Measurements from ENCODE around the gene ARHGAP26. TPM values are rescaled to one million over a fixed set of nuclear protein-coding genes. Genes with fewer than 3 reads are reported as not detected.

The ARHGAP26 gene
- total RNA-seq, 1 donor from 2014 or later, result 8.6 TPM

DNA sequence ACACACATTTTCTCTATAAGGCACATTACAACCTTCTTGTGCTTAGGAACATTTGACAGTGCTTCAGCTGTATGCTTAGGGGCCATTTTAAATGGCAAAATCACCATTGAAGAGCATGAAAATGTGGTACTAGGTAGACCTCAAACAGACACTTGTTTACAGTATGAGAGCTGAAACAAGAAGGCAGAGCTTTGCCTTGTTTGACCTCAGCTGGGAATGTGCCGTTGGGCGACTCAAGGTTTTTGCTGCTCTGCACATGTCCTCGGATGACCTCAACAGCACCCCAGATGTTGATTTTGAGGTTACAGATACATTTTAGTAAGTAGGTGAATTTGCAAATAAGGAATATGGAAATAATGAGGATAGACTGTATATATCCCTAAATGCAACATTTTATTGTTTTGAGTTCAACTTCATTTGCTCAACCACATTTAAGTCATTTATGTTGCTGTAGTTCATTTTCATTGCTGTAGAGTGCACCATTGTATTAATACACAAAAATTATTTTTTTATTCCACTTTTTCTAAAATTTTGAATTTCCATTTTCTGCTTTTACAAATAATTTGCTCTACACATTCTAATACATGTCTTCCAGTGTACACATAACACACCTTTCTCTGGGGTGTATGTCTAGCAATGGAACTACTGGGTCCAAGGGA lies 426.6 kb downstream of the ARHGAP26 start:
- TF ChIP-seq, protein P1, sequence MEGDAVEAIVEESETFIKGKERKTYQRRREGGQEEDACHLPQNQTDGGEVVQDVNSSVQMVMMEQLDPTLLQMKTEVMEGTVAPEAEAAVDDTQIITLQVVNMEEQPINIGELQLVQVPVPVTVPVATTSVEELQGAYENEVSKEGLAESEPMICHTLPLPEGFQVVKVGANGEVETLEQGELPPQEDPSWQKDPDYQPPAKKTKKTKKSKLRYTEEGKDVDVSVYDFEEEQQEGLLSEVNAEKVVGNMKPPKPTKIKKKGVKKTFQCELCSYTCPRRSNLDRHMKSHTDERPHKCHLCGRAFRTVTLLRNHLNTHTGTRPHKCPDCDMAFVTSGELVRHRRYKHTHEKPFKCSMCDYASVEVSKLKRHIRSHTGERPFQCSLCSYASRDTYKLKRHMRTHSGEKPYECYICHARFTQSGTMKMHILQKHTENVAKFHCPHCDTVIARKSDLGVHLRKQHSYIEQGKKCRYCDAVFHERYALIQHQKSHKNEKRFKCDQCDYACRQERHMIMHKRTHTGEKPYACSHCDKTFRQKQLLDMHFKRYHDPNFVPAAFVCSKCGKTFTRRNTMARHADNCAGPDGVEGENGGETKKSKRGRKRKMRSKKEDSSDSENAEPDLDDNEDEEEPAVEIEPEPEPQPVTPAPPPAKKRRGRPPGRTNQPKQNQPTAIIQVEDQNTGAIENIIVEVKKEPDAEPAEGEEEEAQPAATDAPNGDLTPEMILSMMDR (IDR thresholded peaks at IDR 0.05; ENCODE audit: insufficient read depth, low read length, poor library complexity, severe bottlenecking), result no peak
- H3K27me3 ChIP-seq (ENCODE audit: control insufficient read depth, insufficient read depth, low read length), result no peaks in the 10 kb centered on the region
- no peaks in the 10 kb centered on the region for H3K36me3 ChIP-seq (ENCODE audit: control insufficient read depth, insufficient read depth, low read length)
- DNase-seq (ENCODE audit: low read depth), result no peak
- H3K4me3 ChIP-seq (ENCODE audit: low read depth, low read length), result no peak overlapping the region

DNA sequence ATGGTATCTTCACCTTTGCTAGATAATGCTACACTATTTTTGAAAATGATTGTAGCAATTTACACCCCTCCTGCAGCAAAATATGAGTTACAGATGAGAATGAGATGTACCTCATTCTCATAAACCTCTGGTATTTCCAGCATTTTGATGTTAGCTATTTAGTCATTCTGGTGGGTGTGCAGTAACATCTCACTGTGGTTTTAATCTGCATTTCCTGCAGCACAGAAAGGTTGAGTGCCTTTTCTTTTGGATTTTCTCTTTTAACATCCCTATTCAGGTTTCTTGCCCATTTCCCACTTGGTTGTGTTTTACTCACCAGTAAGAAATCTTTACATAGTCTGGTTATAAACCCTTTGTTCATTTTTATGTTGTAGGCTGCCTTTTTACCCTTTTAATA lies 427.1 kb downstream of the ARHGAP26 start:
- H3K36me3 ChIP-seq (ENCODE audit: control insufficient read depth, insufficient read depth, low read length), result no peaks in the 10 kb centered on the region
- H3K27me3 ChIP-seq (ENCODE audit: control insufficient read depth, insufficient read depth, low read length), result no peaks in the 10 kb centered on the region
- H3K4me3 ChIP-seq (ENCODE audit: low read depth, low read length), result no peak overlapping the region
- no peak for DNase-seq (ENCODE audit: low read depth)
- TF ChIP-seq, protein P1 (IDR thresholded peaks at IDR 0.05; ENCODE audit: insufficient read depth, low read length, poor library complexity, severe bottlenecking), result no peak

DNA sequence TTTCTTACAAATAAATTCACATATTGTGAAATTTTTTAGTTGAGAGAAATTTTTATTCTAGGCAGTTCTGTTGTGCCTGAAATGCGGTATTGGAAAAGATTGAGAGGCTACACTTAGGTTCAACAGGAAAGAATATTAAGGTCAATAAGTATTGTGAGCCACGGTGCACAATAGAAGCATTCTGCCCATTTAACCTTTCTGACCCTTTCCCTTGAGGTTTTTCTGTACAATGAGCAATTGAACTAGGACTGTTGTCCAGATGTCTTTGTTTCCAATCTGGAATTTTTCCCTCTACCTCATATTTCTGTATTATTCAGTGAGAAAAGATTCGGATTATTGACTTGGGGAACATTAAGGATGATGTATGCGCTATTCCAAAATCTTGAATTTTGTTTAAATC lies 428.2 kb downstream of the ARHGAP26 start:
- H3K4me3 ChIP-seq (ENCODE audit: low read depth, low read length), result no peak overlapping the region
- H3K27me3 ChIP-seq (ENCODE audit: control insufficient read depth, insufficient read depth, low read length), result no peaks in the 10 kb centered on the region
- no peaks in the 10 kb centered on the region for H3K36me3 ChIP-seq (ENCODE audit: control insufficient read depth, insufficient read depth, low read length)
- DNase-seq (ENCODE audit: low read depth), result no peak
- TF ChIP-seq, protein P1 (IDR thresholded peaks at IDR 0.05; ENCODE audit: insufficient read depth, low read length, poor library complexity, severe bottlenecking), result no peak

DNA sequence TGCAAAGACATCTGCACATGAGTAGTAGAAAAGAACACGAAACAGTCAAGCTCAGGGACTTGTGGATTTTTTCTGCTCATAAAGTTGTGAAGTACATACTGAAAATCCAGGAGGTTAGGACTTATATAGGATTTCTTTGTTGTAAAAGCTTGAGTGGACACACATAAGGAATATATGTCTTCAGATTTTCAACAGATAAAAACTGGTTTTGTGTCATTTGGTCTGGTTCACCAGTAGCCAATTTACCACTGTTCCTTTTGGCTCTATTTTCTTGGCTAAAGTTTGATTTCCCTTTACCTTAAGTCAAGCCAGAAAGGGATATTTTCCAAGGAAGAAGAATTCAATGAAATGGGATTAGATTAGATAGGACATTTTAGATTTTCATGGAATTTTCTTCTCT lies 429.0 kb downstream of the ARHGAP26 start:
- H3K4me3 ChIP-seq (ENCODE audit: low read depth, low read length), result no peak overlapping the region
- no peak for DNase-seq (ENCODE audit: low read depth)
- H3K27me3 ChIP-seq (ENCODE audit: control insufficient read depth, insufficient read depth, low read length), result no peaks in the 10 kb centered on the region
- TF ChIP-seq, protein P1 (IDR thresholded peaks at IDR 0.05; ENCODE audit: insufficient read depth, low read length, poor library complexity, severe bottlenecking), result no peak
- no peaks in the 10 kb centered on the region for H3K36me3 ChIP-seq (ENCODE audit: control insufficient read depth, insufficient read depth, low read length)

DNA sequence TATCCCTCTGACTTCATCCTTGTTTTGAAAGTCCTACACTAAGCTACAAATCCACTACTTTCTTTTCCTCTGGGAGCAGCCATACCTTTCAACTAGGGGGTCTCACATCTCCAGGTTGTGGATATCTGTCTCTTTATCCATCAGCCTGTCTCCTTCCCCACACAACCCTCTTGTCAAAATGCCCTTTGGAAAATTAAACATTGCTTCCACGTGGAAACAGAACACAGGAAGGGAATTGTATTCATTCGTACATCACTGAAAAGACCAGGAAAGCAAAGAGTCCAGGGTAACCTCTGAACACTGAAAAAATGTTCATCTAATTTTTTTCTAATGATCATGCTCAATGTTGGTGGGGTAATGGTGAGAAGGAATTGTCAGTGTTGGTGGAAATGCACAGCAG lies 429.7 kb downstream of the ARHGAP26 start:
- Histone ChIP-seq H3K36me3 (ENCODE audit: control insufficient read depth, insufficient read depth, low read length) (no peaks in the 10 kb centered on the region), H3K27me3 (ENCODE audit: control insufficient read depth, insufficient read depth, low read length) (no peaks in the 10 kb centered on the region), H3K4me3 (ENCODE audit: low read depth, low read length) (no peak overlapping the region)
- TF ChIP-seq, protein P1 (IDR thresholded peaks at IDR 0.05; ENCODE audit: insufficient read depth, low read length, poor library complexity, severe bottlenecking), result no peak
- no peak for DNase-seq (ENCODE audit: low read depth)

DNA sequence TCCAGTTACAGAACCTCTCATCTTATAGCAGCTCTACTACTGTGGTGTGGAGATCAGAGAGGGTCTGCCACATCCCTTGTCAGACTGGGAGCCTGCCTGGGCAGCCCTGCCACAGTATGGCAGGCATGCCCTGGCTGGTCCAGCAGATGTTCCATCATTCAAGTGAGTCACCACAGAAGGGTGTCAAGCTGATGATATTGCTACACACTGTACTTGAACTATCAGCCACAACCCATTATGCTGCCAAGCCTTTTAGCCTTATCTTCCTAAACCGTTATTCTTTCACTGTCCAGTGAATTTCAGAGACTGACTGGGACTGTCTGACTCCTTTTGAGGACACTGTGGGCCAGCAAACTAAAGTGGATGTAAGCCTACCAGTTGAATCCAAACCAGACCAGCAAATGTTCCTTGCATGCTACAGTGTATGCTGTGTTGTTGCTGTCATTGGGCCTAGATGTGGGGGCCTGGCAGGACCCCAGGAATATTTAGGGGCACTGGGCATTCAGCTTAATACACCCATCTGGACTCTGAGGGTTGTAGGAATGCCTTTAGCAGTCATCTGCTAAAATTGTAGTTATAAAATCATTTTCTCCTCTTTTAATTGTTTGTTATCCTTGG lies 430.7 kb downstream of the ARHGAP26 start:
- TF ChIP-seq, protein P1 (IDR thresholded peaks at IDR 0.05; ENCODE audit: insufficient read depth, low read length, poor library complexity, severe bottlenecking), result no peak
- peak; percentile 48 for DNase-seq (ENCODE audit: low read depth)
- Histone ChIP-seq H3K27me3 (ENCODE audit: control insufficient read depth, insufficient read depth, low read length) (no peaks in the 10 kb centered on the region), H3K36me3 (ENCODE audit: control insufficient read depth, insufficient read depth, low read length) (no peaks in the 10 kb centered on the region), H3K4me3 (ENCODE audit: low read depth, low read length) (no peak overlapping the region)
